DMS114 treated with DMSO at 0.1 percent for 48 hours (cell line): ENCODE measurements around the gene WDR76.

Source experiments
- DNase-seq: peaks from one replicate; lab custom pipeline; 2025; ENCODE audit not compliant: unreplicated experiment; lab: John Stamatoyannopoulos, UW

The WDR76 gene

GRCh38 chr15:43913026-43913780 lies 86.4 kb downstream of the WDR76 start:
- DNase-seq, result no peak

- DNase-seq, result no peak
These were observed 87.1 kb downstream of the WDR76 start for GRCh38 chr15:43913941-43914340.

GRCh38 chr15:43915631-43916325 lies 89.0 kb downstream of the WDR76 start:
- no peak for DNase-seq

GRCh38 chr15:43916326-43916660 lies 89.5 kb downstream of the WDR76 start:
- no peak for DNase-seq
